ENCODE data around the gene EPHB2.

GRCh38 chr1:22925111-22925510 lies 214.5 kb downstream of the EPHB2 start:
- TF ChIP-seq, protein P1, sequence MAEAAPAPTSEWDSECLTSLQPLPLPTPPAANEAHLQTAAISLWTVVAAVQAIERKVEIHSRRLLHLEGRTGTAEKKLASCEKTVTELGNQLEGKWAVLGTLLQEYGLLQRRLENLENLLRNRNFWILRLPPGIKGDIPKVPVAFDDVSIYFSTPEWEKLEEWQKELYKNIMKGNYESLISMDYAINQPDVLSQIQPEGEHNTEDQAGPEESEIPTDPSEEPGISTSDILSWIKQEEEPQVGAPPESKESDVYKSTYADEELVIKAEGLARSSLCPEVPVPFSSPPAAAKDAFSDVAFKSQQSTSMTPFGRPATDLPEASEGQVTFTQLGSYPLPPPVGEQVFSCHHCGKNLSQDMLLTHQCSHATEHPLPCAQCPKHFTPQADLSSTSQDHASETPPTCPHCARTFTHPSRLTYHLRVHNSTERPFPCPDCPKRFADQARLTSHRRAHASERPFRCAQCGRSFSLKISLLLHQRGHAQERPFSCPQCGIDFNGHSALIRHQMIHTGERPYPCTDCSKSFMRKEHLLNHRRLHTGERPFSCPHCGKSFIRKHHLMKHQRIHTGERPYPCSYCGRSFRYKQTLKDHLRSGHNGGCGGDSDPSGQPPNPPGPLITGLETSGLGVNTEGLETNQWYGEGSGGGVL (tag by site-specific recombination; IDR thresholded peaks at IDR 0.05): no peak
- TF ChIP-seq CTCF (tag by site-specific recombination; IDR thresholded peaks at IDR 0.05) (no peak), ZFP3 (tag by site-specific recombination; IDR thresholded peaks at IDR 0.05; ENCODE audit: low read depth) (no peak), ZNF121 (tag by site-specific recombination; IDR thresholded peaks at IDR 0.05) (no peak), ZNF600 (tag by site-specific recombination; IDR thresholded peaks at IDR 0.05) (no peak), ZNF157 (tag by site-specific recombination; IDR thresholded peaks at IDR 0.05) (no peak), ZNF404 (tag by site-specific recombination; IDR thresholded peaks at IDR 0.05) (no peak), ZNF776 (tag by site-specific recombination; IDR thresholded peaks at IDR 0.05; ENCODE audit: borderline replicate concordance) (no peak), ZNF544 (tag by site-specific recombination; IDR thresholded peaks at IDR 0.05) (no peak), ZNF654 (tag by site-specific recombination; IDR thresholded peaks at IDR 0.05; ENCODE audit: low read depth) (no peak), ZBTB7A (tag by site-specific recombination; IDR thresholded peaks at IDR 0.05; ENCODE audit: low read depth) (no peak), ZBTB20 (tag by site-specific recombination; IDR thresholded peaks at IDR 0.05) (no peak)
- TF ChIP-seq, protein P2, sequence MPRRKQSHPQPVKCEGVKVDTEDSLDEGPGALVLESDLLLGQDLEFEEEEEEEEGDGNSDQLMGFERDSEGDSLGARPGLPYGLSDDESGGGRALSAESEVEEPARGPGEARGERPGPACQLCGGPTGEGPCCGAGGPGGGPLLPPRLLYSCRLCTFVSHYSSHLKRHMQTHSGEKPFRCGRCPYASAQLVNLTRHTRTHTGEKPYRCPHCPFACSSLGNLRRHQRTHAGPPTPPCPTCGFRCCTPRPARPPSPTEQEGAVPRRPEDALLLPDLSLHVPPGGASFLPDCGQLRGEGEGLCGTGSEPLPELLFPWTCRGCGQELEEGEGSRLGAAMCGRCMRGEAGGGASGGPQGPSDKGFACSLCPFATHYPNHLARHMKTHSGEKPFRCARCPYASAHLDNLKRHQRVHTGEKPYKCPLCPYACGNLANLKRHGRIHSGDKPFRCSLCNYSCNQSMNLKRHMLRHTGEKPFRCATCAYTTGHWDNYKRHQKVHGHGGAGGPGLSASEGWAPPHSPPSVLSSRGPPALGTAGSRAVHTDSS (tag by site-specific recombination; IDR thresholded peaks at IDR 0.05): no peak

Data from HEK293 (cell line).